ENCODE results near the gene TMPRSS5. TPM values are rescaled to one million over a fixed set of nuclear protein-coding genes. Genes with fewer than 3 reads are reported as not detected.

TMPRSS5 gene
- polyA plus RNA-seq = 0.04 to 0.19 TPM (median 0.06 TPM) in 3 replicates
- not detected for polyA plus RNA-seq (2011; ENCODE audit: low read depth)
- 0.04 TPM in 1 of 2 replicates, not detected in the other for polyA plus RNA-seq (2011; cell fraction: cytosol; rRNA removed)
- polyA plus RNA-seq (2011; cell fraction: nucleus; rRNA removed) = 0.38 and 0.40 TPM in 2 replicates
- polyA plus RNA-seq (2012; ENCODE audit: low replicate concordance) = not detected in 2 replicates
- 0.33 TPM in 1 of 3 replicates, not detected in the others for polyA minus RNA-seq
- polyA minus RNA-seq (2011; cell fraction: cytosol; rRNA and poly(A)+ RNA removed) = not detected
- not detected in 2 replicates for polyA minus RNA-seq (2011; cell fraction: nucleus; rRNA and poly(A)+ RNA removed)

- DNase-seq (ENCODE audit: low read depth, low spot score) (no peak), FAIRE-seq (no peak)
- Histone ChIP-seq H3K27me3 (ENCODE audit: control insufficient read depth, extremely low read depth, insufficient read depth, low read length) (no peaks in the 10 kb centered on the region), H3K4me2 (ENCODE audit: control insufficient read depth, extremely low read depth, insufficient read depth, low read depth, low read length) (no peak within 1 kb of the TSS), H2AFZ (ENCODE audit: control insufficient read depth, low read length) (no peak within 1 kb of the TSS), H4K20me1 (ENCODE audit: control insufficient read depth, extremely low read depth, insufficient read depth, low read length) (no peaks in the 10 kb centered on the region), H3K9ac (ENCODE audit: control insufficient read depth, extremely low read depth, insufficient read depth, low read length) (no peak within 1 kb of the TSS), H3K27ac (ENCODE audit: control insufficient read depth, insufficient read depth, low read length) (no peak within 1 kb of the TSS), H3K9me3 (ENCODE audit: control insufficient read depth, low read depth, low read length) (no peaks in the 10 kb centered on the region), H3K4me3 (ENCODE audit: control insufficient read depth in 2 of 3, extremely low read depth in 1 of 3, insufficient read depth in 2 of 3, low read depth in 1 of 3, low read length in 3 of 3) (no peak within 1 kb of the TSS), H3K9me1 (ENCODE audit: control insufficient read depth, extremely low read depth, insufficient read depth, low read length) (no peaks in the 10 kb centered on the region), H3K79me2 (ENCODE audit: control insufficient read depth, insufficient read depth, low read length) (no peaks in the 10 kb centered on the region), H3K36me3 (ENCODE audit: control insufficient read depth in 2 of 2, extremely low read depth in 1 of 2, insufficient read depth in 2 of 2, low read length in 2 of 2) (no peaks in the 10 kb centered on the region), H3K4me1 (ENCODE audit: control insufficient read depth, extremely low read depth, insufficient read depth, low read length) (no peaks in the 10 kb centered on the region)
- dilution Hi-C loops (cut with MboI; ENCODE audit: extremely low pct_ligation_motif_present, low sequenced_read_pairs) = no loop called here
- no peak for TF ChIP-seq EZH2 (IDR thresholded peaks at IDR 0.05; ENCODE audit: low read length)
- TF ChIP-seq, protein P1, sequence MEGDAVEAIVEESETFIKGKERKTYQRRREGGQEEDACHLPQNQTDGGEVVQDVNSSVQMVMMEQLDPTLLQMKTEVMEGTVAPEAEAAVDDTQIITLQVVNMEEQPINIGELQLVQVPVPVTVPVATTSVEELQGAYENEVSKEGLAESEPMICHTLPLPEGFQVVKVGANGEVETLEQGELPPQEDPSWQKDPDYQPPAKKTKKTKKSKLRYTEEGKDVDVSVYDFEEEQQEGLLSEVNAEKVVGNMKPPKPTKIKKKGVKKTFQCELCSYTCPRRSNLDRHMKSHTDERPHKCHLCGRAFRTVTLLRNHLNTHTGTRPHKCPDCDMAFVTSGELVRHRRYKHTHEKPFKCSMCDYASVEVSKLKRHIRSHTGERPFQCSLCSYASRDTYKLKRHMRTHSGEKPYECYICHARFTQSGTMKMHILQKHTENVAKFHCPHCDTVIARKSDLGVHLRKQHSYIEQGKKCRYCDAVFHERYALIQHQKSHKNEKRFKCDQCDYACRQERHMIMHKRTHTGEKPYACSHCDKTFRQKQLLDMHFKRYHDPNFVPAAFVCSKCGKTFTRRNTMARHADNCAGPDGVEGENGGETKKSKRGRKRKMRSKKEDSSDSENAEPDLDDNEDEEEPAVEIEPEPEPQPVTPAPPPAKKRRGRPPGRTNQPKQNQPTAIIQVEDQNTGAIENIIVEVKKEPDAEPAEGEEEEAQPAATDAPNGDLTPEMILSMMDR (optimal IDR thresholded peaks at IDR 0.05 in 1 of 3, IDR thresholded peaks at IDR 0.05 in 1 of 3, conservative IDR thresholded peaks at IDR 0.05 in 1 of 3; ENCODE audit: extremely low read depth in 1 of 3, insufficient read depth in 2 of 3, low read length in 3 of 3) = no peak
These were observed at the start of gene TMPRSS5 for GRCh38 chr11:113705871-113706655. TMPRSS5 (minus strand) TSS chr11:113706308; CDS start chr11:113706224, 84 bp downstream.

DNA sequence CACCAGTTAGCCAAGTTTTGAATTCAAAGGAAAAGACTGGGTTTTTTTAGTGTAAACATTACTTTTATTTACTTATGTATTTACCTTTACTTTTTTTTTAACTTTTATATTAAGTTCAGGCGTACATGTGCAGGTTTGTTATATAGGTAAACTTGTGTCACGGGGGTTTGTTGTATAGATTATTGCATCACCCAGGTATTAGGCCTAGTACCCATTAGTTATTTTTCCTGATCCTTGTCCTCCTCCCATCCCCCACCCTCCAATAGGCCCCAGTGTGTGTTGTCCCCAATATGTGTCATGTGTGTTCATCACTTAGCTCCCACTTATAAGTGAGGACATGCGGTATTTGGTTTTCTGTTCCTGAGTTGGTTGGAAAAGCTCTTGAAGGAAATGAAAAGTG, 46.8 kb upstream of the TMPRSS5 start:
- no peak overlapping the region for H3K4me2 ChIP-seq (ENCODE audit: control insufficient read depth, extremely low read depth, insufficient read depth, low read depth, low read length)
- peaks cover 3 to 17% of the 10 kb centered on the region in 2 experiments for H3K36me3 ChIP-seq (ENCODE audit: control insufficient read depth in 2 of 2, extremely low read depth in 1 of 2, insufficient read depth in 2 of 2, low read length in 2 of 2)
- DNase-seq (ENCODE audit: low read depth, low spot score) (no peak), FAIRE-seq (no peak)
- H3K4me1 ChIP-seq (ENCODE audit: control insufficient read depth, extremely low read depth, insufficient read depth, low read length) = no peaks in the 10 kb centered on the region
- H3K27me3 ChIP-seq (ENCODE audit: control insufficient read depth, extremely low read depth, insufficient read depth, low read length) = no peaks in the 10 kb centered on the region
- no peaks in the 10 kb centered on the region for H3K79me2 ChIP-seq (ENCODE audit: control insufficient read depth, insufficient read depth, low read length)
- no peaks in the 10 kb centered on the region for H4K20me1 ChIP-seq (ENCODE audit: control insufficient read depth, extremely low read depth, insufficient read depth, low read length)
- no peak overlapping the region for H3K27ac ChIP-seq (ENCODE audit: control insufficient read depth, insufficient read depth, low read length)
- dilution Hi-C loops (cut with MboI; ENCODE audit: extremely low pct_ligation_motif_present, low sequenced_read_pairs) = no loop called here
- H3K9me1 ChIP-seq (ENCODE audit: control insufficient read depth, extremely low read depth, insufficient read depth, low read length) = no peaks in the 10 kb centered on the region
- H3K4me3 ChIP-seq (ENCODE audit: control insufficient read depth in 2 of 3, extremely low read depth in 1 of 3, insufficient read depth in 2 of 3, low read depth in 1 of 3, low read length in 3 of 3) = no peak overlapping the region
- TF ChIP-seq, protein P1 (optimal IDR thresholded peaks at IDR 0.05 in 1 of 3, IDR thresholded peaks at IDR 0.05 in 1 of 3, conservative IDR thresholded peaks at IDR 0.05 in 1 of 3; ENCODE audit: extremely low read depth in 1 of 3, insufficient read depth in 2 of 3, low read length in 3 of 3) = no peak
- no peak for TF ChIP-seq EZH2 (IDR thresholded peaks at IDR 0.05; ENCODE audit: low read length)
- no peaks in the 10 kb centered on the region for H3K9me3 ChIP-seq (ENCODE audit: control insufficient read depth, low read depth, low read length)
- no peak overlapping the region for H2AFZ ChIP-seq (ENCODE audit: control insufficient read depth, low read length)
- no peak overlapping the region for H3K9ac ChIP-seq (ENCODE audit: control insufficient read depth, extremely low read depth, insufficient read depth, low read length)

All from keratinocyte (primary cell).